ENCODE data around the gene NFS1.

DNA sequence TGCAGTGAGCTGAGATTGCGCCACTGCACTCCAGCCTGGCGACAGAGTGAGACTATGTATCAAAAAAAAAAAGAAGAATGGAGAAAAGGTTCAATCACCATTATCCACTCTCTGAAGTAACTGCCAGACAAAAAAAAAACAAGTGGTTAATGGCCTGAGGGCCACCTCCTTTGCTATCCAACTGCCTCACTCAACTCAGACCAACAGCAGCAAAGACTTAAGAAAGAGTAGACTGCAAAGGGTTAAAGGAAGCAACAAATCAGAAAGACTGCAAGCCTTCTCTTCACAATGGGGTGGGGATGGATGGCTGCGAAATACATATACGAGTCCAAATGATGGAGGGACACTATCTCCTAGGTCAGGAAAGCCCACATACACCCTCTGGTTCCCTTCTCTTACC lies 3.2 kb downstream of the NFS1 start:
- TF ChIP-seq EZH2 (IDR thresholded peaks at IDR 0.05; ENCODE audit: insufficient read depth, poor library complexity, severe bottlenecking): no peak
- no peak for TF ChIP-seq EZH2phosphoT487 (IDR thresholded peaks at IDR 0.05; ENCODE audit: insufficient read depth, low read depth)

All from GM23248 (cell line).